GM12892 (cell line): ENCODE measurements around the gene OR51I2.

Source experiments
- DNase-seq: peaks from one replicate; pipeline ENCODE4 v3.0.0; 2011; ENCODE audit not compliant: insufficient read length
- FAIRE-seq: peaks from 2 replicates; lab custom pipeline; 2011; peaks lifted over from hg19 to GRCh38; lab: Jason Lieb, UNC
- POLR2A ChIP-seq: IDR thresholded peaks from 2 replicates; pipeline ENCODE4 v1.6.1; 2011; ENCODE audit warnings: low read depth, low read length, control low read depth
- POLR2AphosphoS5 ChIP-seq: IDR thresholded peaks from 2 replicates; pipeline ENCODE4 v1.6.1; 2011; ENCODE audit warnings: low read depth, low read length, control low read depth
- TAF1 ChIP-seq: IDR thresholded peaks from 2 replicates; pipeline ENCODE4 v1.6.1; 2011; ENCODE audit warnings: low read depth, mild to moderate bottlenecking, control low read depth, low read length, borderline replicate concordance

The OR51I2 gene

GRCh38 chr11:5486003-5486402 lies 36.9 kb downstream of the OR51I2 start:
- DNase-seq (no peak), FAIRE-seq (no peak)
- TF ChIP-seq POLR2AphosphoS5, result no peak
- TF ChIP-seq POLR2A, result no peak

- FAIRE-seq, result no peak
- TF ChIP-seq POLR2AphosphoS5, result no peak
- DNase-seq, result no peak
These were observed 37.3 kb downstream of the OR51I2 start for GRCh38 chr11:5486421-5486820.

GRCh38 chr11:5488385-5488784 lies 39.3 kb downstream of the OR51I2 start, which contains the start of gene OR52D1:
TSS of gene OR52D1 (plus strand) at chr11:5488685. CDS start at chr11:5488707, 22 bp downstream.
- FAIRE-seq (no peak), DNase-seq (no peak)
- TF ChIP-seq POLR2A (no peak), POLR2AphosphoS5 (no peak), TAF1 (no peak)

- DNase-seq, result no peak
- no peak for FAIRE-seq
- TF ChIP-seq POLR2A, result no peak
- TF ChIP-seq TAF1, result no peak
- TF ChIP-seq POLR2AphosphoS5, result no peak
These were observed 39.8 kb downstream of the OR51I2 start for GRCh38 chr11:5488798-5489399.

- TF ChIP-seq POLR2AphosphoS5, result no peak
- no peak for TF ChIP-seq POLR2A
- TF ChIP-seq TAF1, result no peak
- FAIRE-seq (no peak), DNase-seq (no peak)
These were observed 40.6 kb downstream of the OR51I2 start for GRCh38 chr11:5489576-5490357.

GRCh38 chr11:5499671-5500070 lies 50.5 kb downstream of the OR51I2 start:
- no peak for TF ChIP-seq POLR2AphosphoS5
- TF ChIP-seq TAF1, result no peak
- no peak for TF ChIP-seq POLR2A
- DNase-seq (no peak), FAIRE-seq (no peak)

GRCh38 chr11:5500393-5500801 lies 51.3 kb downstream of the OR51I2 start:
- TF ChIP-seq POLR2AphosphoS5 (no peak), POLR2A (no peak), TAF1 (no peak)
- DNase-seq (no peak), FAIRE-seq (no peak)

- FAIRE-seq, result no peak
- TF ChIP-seq TAF1 (no peak), POLR2AphosphoS5 (no peak), POLR2A (no peak)
These were observed 55.3 kb downstream of the OR51I2 start for GRCh38 chr11:5504403-5504921.

GRCh38 chr11:5505363-5506048 lies 56.4 kb downstream of the OR51I2 start:
- TF ChIP-seq POLR2A (no peak), TAF1 (no peak)
- no peak for DNase-seq
- FAIRE-seq, result no peak

More at GRCh38 chr11:5504403-5504921, 55.3 kb downstream of the OR51I2 start:
- DNase-seq, result no peak
